A673 (cell line): Measurements from ENCODE around the gene PPP2R2D. TPM values are rescaled to one million over a fixed set of nuclear protein-coding genes. Genes with fewer than 3 reads are reported as not detected.

Experiments
- BruUV-seq: library from RNA; stranded (reverse); fragments of 400-500 nt; replicated peaks from 2 replicates; lab custom pipeline; 2021; lab: Mats Ljungman, UMichigan
- CTCF ChIA-PET: fragments of 300-600 bp; sonication (Branson Sonifier 250); formaldehyde crosslinking; loops from one replicate; lab custom pipeline; 2022; ENCODE audit warnings: antibody characterized with exemption; lab: Charles Lee
- POLR2A ChIA-PET: fragments of 300-600 bp; sonication (Branson Sonifier 250); formaldehyde crosslinking; loops from one replicate; lab custom pipeline; 2022; ENCODE audit warnings: antibody characterized with exemption; ENCODE audit not compliant: low non-redundant PET; lab: Charles Lee
- DNase-seq: peaks from one replicate; pipeline ENCODE4 v3.0.0-alpha.2; 2015; ENCODE audit warnings: low spot score
- H3K27ac ChIP-seq: fragments of 200-600 bp; sonication (generic); 2 replicates; pipeline ENCODE4 v1.5.1; 2016; ENCODE audit warnings: mixed run types, low read depth, mild to moderate bottlenecking, mixed read lengths, antibody characterized with exemption, low read length; ENCODE audit not compliant: poor library complexity, severe bottlenecking
- H3K27me3 ChIP-seq: fragments of 200-600 bp; sonication (generic); replicated peaks from 2 replicates; pipeline ENCODE4 v1.6.1; 2017; ENCODE audit warnings: mixed run types, low read depth, mild to moderate bottlenecking, mixed read lengths, antibody characterized with exemption, low read length; ENCODE audit not compliant: insufficient read depth, poor library complexity
- H3K36me3 ChIP-seq: fragments of 200-600 bp; sonication (generic); 2 replicates; pipeline ENCODE4 v1.6.1; 2016; ENCODE audit warnings: mixed run types, mild to moderate bottlenecking, mixed read lengths, antibody characterized with exemption, low read length; ENCODE audit not compliant: insufficient read depth, poor library complexity, severe bottlenecking
- H3K4me1 ChIP-seq: fragments of 200-600 bp; sonication (generic); 2 replicates; pipeline ENCODE4 v1.6.1; 2017; ENCODE audit warnings: mixed run types, mild to moderate bottlenecking, mixed read lengths, antibody characterized with exemption, low read length; ENCODE audit not compliant: insufficient read depth, poor library complexity, severe bottlenecking
- H3K4me3 ChIP-seq: fragments of 200-600 bp; sonication (generic); 2 replicates; pipeline ENCODE4 v1.5.1; 2016; ENCODE audit warnings: low read depth, mixed run types, mild to moderate bottlenecking, mixed read lengths, low read length; ENCODE audit not compliant: poor library complexity, severe bottlenecking
- H3K9me3 ChIP-seq: fragments of 200-600 bp; sonication (generic); 2 replicates; pipeline ENCODE4 v1.6.1; 2016; ENCODE audit warnings: mixed run types, low read depth, mild to moderate bottlenecking, mixed read lengths, antibody characterized with exemption, low read length; ENCODE audit not compliant: poor library complexity, severe bottlenecking
- CTCF ChIP-seq: fragments of 300-800, 200-600 bp; sonication (generic); conservative IDR thresholded peaks from 2 replicates; pipeline ENCODE4 v1.5.1; 2017; ENCODE audit warnings: low read depth, mild to moderate bottlenecking, antibody characterized with exemption, low read length, moderate library complexity, mixed read lengths
- EZH2 ChIP-seq: fragments of 200-600 bp; sonication (generic); IDR thresholded peaks from 2 replicates; pipeline ENCODE4 v1.6.1; 2017; ENCODE audit warnings: borderline replicate concordance, low read depth, mild to moderate bottlenecking, mixed read lengths, antibody characterized with exemption, low read length; ENCODE audit not compliant: poor library complexity, severe bottlenecking
- intact Hi-C: fragments of 100-400 bp; cut with micrococcal nuclease; formaldehyde crosslinking; loops from one replicate; pipeline ENCODE4 v1.10.0; 2022; ENCODE audit not compliant: unreplicated experiment
- total RNA-seq: library from RNA; stranded (reverse); gene quantifications from 2 replicates; pipeline ENCODE4 v1.2.3, GENCODE V29; 2021

The PPP2R2D gene
- total RNA-seq, 1 experiment from 2014 or later = 49.1 TPM

GRCh38 chr10:131909929-131910328 is 9.1 kb downstream of the PPP2R2D start:
- TF ChIP-seq EZH2 (no peak), CTCF (no peak)
- Histone ChIP-seq H3K4me1 (no peaks in the 10 kb centered on the region), H3K27me3 (no peaks in the 10 kb centered on the region), H3K36me3 (peaks cover 27% of the 10 kb centered on the region), H3K4me3 (no peak overlapping the region), H3K27ac (no peak overlapping the region), H3K9me3 (no peaks in the 10 kb centered on the region)
- no TSS peak for BruUV-seq
- intact Hi-C loops = no loop called here
- ChIA-PET POLR2A (no interaction called here), CTCF (no interaction called here)
- DNase-seq = no peak

GRCh38 chr10:131910663-131911314 is 10.0 kb downstream of the PPP2R2D start:
- POLR2A ChIA-PET = no interaction called here
- Histone ChIP-seq H3K27ac (no peak overlapping the region), H3K9me3 (no peaks in the 10 kb centered on the region), H3K4me3 (no peak overlapping the region), H3K36me3 (peaks cover 21% of the 10 kb centered on the region), H3K4me1 (no peaks in the 10 kb centered on the region), H3K27me3 (no peaks in the 10 kb centered on the region)
- no peak for DNase-seq
- CTCF ChIA-PET = no interaction called here
- no peak for TF ChIP-seq EZH2
- no peak for TF ChIP-seq CTCF
- intact Hi-C loops = no loop called here
- no TSS peak for BruUV-seq

GRCh38 chr10:131911451-131911850 is 10.6 kb downstream of the PPP2R2D start:
- H3K4me3 ChIP-seq = no peak overlapping the region
- peaks cover 15% of the 10 kb centered on the region for H3K36me3 ChIP-seq
- no peaks in the 10 kb centered on the region for H3K27me3 ChIP-seq
- DNase-seq = no peak
- no peak overlapping the region for H3K27ac ChIP-seq
- intact Hi-C loops = no loop called here
- ChIA-PET POLR2A (no interaction called here), CTCF (no interaction called here)
- no peaks in the 10 kb centered on the region for H3K9me3 ChIP-seq
- BruUV-seq = no TSS peak
- H3K4me1 ChIP-seq = no peaks in the 10 kb centered on the region
- TF ChIP-seq EZH2 (no peak), CTCF (no peak)
